DMS153 treated with DMSO at 0.1 percent for 48 hours (cell line): ENCODE data around the gene CTRL.

Experiments used
- DNase-seq: peaks from one replicate; lab custom pipeline; 2025; ENCODE audit not compliant: unreplicated experiment; lab: John Stamatoyannopoulos, UW

The CTRL gene

DNA sequence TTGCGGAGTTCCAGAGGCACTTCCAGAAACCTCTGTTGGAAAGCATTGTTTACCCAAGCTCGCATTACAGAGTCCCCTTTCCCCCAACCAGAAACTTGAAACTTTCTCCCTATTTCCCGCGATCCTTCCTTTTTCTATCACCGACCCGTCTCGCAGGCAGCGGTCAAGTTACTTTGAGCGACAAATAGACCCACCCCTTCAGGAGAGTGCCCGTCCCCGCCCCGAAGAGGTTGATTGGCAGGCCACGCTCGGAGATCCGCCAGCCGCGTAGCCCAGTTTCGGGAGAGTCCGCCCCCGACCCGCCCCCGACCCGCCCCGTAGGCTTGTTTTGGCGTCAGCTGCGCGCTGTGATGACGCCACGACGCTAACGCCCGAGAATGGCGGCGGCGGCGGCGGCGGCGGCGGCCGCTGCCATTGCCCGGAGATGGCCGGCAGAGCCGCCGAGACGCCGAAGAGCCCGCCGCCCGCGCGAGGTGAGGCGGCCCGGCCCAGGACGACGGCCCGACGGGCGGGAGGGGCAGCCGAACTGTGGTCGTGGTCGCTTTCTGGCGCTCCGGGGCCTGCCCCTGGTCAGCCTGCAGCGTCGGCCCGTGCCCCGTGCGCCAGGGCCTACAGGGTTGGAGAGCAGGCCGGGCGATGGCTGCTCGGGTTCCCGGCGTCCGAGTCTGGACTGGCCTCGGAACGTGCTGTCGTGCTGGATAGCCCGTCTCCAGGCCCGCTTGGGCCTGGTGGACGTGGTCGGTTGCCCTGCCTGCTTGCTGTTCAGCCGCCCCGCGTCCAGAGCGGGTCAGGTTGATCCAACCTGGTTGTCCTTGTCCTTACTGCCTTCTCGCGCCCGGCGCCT lies 38.5 kb downstream of the CTRL start, which contains the start of gene PSKH1:
PSKH1 (plus strand) TSS at position 356 of the 844 bp plus-strand sequence. CDS start 15,496 bp downstream, outside the sequence.
- peak; percentile 86 for DNase-seq

GRCh38 chr16:67892375-67892774 lies 39.3 kb downstream of the CTRL start:
- DNase-seq, result no peak

- DNase-seq, result no peak
Observed at GRCh38 chr16:67888331-67888730, 43.3 kb downstream of the CTRL start.

DNA sequence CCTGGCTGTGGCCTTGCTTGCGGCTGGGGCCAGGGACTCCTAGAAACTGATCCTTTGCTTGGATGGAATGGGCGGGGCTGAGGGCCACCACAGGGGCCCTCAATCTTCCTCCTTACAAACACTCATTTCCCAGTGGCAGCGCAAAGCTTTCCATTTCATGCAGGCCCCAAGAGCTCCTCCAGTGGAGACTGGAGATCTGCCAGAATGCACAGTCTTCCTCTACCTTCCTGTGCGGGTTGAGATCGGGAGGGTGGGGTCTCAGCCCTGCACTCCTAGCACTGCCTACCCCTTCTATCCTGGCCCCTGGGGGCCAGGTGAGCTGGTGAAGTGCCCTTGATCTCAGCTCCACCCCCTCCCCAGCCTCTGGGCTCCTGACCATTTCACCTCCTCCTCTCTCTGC lies 45.3 kb downstream of the CTRL start:
- no peak for DNase-seq

- DNase-seq, result no peak
Observed at GRCh38 chr16:67885976-67886375, 45.7 kb downstream of the CTRL start.

DNA sequence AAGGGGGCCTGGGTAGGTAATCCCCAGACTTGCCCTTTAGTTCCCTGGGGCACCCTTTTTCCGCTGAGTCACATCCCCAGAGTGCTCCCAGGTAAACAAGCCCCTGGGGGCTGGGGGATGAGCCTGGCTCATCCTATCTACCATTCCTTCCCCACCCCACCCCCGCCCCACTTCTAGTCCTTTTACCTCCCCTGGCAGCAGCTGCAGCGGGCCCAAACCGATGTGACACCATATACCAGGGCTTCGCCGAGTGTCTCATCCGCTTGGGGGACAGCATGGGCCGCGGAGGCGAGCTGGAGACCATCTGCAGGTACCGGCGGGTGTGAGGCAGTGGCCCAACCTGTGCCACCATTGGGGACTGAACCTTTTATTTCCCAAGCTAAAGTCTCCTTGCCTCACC lies 46.1 kb downstream of the CTRL start:
- DNase-seq, result no peak

DNA sequence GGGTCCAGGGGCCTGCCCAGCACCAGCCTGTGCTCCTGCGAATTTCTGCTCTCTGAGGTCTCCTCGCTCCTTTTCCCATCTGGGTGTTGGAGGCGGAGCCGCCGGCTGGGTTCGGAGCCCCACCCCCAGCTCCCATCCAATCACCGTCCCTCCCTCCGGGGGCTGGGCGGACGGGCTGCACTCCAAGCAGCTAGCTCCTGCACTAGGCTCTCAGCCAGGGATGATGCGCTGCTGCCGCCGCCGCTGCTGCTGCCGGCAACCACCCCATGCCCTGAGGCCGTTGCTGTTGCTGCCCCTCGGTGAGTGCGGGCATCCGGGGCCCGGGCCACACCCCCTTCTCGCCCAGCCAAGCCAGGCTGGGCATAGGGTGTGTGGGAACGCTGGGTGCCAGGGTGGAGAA lies 47.0 kb downstream of the CTRL start, which contains the start of gene NRN1L:
NRN1L (plus strand) TSS at position 202 of the 400 bp plus-strand sequence; CDS start at position 221, 19 bp downstream.
- DNase-seq, result peak; percentile 66

GRCh38 chr16:67883872-67884261 lies 47.8 kb downstream of the CTRL start:
- DNase-seq, result peak; percentile 68

DNA sequence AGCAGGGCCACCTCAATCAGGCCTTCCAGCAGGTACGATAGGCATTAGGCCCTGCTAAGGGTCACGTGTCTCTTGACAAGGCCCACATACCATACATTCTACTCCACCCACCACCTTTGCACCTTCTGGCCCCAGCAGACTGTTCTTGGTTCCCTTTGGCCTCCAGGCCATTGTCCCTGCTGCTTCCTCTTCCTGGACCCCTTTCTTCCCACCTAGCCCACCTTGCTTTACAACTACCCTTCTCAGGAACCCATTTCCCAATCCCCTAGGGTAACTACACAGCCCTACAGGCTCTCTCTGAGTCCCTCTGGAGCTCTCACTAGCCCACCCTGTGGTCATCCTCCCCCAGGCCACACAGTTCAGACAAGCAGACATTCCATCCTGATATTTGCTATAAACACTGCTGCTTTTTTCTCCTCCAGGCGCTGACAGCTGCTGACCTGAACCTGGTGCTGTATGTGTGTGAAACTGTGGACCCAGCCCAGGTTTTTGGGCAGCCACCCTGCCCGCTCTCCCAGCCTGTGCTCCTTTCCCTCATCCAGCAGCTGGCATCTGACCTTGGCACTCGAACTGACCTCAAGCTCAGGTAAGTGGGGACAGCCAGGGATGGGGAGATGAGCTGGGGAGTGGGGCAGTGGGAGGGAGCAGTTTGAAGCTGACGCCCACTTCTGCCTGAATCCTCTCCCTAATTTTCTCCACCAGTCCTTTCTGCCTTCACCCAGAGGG lies 48.4 kb downstream of the CTRL start:
- DNase-seq, result no peak

DNA sequence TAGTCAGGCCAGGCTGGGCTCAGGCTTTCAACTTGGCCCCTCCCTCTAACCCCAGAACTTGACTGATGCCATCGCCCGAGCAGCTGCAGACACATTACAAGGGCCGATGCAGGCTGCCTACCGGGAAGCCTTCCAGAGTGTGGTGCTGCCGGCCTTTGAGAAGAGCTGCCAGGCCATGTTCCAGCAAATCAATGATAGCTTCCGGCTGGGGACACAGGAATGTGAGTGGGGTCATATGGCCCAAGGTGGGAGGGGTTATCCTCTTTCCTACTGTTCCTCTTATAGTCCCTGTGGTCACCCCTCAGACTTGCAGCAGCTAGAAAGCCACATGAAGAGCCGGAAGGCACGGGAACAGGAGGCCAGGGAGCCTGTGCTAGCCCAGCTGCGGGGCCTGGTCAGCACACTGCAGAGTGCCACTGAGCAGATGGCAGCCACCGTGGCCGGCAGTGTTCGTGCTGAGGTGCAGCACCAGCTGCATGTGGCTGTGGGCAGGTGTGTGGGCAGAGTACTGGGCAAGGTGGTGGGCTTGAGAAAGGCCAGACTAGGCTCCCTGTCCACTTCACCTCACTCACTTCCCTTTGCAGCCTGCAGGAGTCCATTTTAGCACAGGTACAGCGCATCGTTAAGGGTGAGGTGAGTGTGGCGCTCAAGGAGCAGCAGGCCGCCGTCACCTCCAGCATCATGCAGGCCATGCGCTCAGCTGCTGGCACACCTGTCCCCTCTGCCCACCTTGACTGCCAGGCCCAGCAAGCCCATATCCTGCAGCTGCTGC lies 49.1 kb downstream of the CTRL start:
- DNase-seq, result no peak

DNA sequence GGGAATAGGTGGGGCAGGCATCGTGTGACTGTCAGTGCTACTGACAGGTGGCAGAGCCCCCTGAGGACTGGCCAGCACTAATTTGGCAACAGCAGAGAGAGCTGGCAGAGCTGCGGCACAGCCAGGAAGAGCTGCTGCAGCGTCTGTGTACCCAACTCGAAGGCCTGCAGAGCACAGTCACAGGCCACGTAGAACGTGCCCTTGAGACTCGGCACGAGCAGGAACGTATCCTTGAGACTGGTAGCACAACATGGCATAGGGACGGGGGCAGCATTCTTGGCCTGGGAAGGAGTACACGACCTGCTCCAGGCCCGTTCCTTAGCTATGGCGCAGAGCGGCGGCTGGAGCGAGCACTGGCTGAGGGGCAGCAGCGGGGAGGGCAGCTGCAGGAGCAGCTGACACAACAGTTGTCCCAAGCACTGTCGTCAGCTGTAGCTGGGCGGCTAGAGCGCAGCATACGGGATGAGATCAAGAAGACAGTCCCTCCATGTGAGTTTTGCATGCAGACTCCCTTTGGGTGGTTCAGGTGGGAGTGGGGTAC lies 50.0 kb downstream of the CTRL start:
- no peak for DNase-seq

GRCh38 chr16:67880584-67880983 lies 51.1 kb downstream of the CTRL start:
- DNase-seq, result no peak

- DNase-seq, result no peak
Observed at GRCh38 chr16:67879936-67880335, 51.7 kb downstream of the CTRL start.
